NOMO-1 treated with dmso at 0.1 percent for 144 hours (cell line): ENCODE measurements around the gene PROSER2.
"Not testable (repeated sequence)": the region's sequence is repeated elsewhere in the genome, so short reads cannot be mapped to it uniquely, and the experiment has no call there.

Source experiments
- DNase-seq: peaks from one replicate; lab custom pipeline; 2025; ENCODE audit not compliant: unreplicated experiment; lab: John Stamatoyannopoulos, UW

The PROSER2 gene

DNA sequence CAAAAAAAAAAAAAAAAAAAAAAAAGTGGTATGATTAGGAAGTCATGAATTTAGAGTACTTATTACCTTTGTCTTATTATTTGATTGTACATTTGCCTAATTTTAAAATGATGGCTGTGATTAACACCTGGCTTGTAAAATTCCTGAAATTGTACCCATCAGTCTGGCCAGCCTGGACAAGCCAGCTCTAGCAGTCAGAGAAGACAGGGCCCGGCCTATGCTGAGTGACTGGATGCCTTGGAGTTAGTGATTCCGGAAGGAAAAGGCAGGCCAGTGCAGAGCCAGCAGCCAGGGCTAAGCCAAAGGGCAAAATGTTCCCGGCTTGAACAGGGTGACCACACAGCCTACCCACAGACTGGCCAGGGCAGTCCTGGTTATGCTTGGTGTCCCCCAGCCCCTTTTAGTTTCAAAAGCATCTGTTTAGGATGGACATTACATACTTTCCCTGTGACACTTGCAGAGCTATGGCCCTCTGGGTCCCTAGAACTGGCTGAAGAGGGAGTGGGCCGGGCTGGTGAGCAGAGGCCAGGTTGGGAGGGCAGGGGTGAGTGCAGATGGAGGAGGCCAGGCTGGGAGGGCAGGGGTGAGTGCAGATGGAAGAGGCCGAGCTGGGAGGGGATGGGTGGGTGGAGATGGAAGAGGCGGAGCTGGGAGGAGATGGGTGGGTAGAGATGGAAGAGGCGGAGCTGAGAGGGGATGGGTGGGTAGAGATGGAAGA is 61.7 kb downstream of the PROSER2 start:
- no peak for DNase-seq

DNA sequence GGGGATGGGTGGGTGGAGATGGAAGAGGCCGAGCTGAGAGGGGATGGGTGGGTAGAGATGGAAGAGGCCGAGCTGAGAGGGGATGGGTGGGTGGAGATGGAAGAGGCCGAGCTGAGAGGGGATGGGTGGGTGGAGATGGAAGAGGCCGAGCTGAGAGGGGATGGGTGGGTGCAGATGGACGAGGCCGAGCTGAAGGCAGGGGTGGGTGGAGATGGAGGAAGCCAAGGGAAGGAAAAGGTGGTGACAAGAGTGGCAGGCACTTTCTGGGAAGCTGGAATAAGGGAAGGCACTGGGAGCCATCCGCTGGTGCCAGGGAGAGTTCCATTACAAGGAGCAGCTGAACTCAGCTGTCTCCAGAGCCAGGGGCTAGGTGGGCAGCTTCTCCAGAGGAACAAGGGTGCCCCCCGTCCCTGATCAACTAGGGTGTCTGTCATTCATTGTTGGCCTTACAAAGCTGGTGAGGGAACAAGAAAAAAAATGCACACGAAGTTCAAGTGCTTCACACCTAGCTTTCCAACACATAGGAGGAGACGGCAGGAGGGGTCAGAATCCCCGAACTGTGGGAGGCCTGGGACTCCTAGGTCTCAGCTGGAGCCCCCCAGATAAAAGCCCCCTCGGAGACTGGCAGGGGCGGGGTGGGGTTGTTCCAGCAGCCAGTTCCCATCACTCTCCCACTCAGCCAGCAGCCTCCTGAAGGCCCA is 62.4 kb downstream of the PROSER2 start:
- DNase-seq, result no peak

DNA sequence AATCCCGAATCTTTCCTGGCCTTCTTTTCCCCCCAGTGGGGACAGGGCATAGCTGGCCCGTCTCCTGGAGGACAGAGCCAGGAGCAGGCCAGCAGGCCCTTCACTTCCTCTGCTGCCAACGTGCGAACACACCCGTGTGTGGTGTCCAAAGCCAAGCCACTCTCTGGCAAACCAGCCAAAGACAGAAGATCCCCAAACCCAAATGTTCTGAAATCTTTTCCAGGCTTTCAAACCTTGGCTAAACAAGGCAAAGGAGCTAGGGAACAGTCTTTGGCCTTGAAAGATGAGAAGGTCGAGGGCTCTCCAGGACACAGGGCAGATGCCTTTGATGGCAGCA is 63.0 kb downstream of the PROSER2 start:
- no peak for DNase-seq

DNA sequence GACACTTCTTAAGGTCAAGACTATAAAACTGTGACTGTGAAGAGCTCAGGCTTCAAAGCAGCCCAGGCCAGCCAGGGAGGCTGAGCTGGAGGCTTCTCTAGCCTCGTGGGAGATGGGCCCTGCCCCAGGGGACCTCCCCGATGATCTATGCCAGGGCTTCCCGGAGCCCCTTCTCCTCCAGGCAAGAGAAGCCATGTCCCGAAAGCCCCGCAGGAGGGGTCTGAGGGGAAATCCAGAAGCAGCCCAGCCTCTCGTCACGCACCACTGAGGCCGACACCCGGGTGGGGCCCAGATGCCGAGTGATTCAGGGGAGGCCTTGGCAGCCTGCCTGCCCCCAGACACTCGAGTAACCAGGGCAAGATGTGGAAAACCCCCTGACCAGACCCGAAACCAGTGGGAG is 63.7 kb downstream of the PROSER2 start:
- no peak for DNase-seq

DNA sequence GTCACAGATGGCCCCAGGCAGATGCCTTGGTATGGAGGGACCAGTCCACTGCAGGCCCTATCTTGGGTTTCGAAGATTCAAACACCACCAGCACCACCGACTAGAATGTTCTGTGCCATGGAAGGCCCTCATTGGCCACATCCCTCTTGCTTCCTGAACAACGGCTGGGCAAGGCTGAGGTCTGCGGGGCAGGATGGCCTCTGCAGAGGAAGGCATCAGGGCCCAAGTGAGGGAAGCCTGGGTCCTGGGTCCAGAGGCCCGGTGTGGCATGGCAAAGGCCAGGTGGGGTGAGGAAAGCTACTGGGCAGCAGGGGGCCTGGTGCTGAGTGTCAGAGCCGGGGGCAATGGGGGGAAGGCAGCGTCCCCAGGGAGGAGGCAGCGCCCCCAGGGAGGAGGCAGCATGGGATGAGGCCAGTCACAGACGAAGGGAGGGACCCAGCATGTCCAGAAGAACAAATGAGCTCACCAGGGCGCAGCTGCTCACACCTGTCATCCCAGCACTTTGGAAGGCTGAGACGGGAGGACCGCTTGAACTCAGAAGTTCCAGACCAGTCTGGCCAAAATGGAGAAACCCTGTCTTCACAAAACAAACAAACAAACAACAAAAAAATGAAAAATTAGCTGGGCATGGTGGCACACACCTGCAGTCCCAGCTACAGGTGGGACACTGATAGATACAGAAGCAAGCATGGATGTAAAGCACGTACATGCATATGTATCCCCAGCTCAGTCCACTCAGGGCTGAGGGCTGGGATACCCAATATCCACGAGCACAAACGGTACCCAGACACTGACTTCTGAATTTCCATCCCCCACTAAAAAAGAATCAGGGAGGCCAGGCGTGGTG is 64.4 kb downstream of the PROSER2 start:
- DNase-seq, result no peak

DNA sequence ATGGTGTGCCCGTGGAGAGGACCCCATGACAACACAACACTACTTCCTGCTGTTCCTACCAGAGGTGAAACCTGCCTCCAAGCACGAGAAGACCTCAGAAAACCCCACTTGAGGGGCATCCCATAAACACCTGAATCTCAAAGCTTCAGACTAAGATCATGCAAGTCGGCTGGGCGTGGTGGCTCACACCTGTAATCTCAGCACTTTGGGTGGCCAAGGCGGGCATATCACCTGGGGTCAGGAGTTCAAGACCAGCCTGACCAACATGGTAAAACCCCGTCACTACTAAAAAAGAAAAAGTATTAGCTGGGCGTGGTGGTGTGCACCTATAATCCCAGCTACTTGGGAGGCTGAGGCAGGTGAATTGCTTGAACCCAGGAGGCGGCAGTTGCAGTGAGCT is 66.1 kb downstream of the PROSER2 start:
- not testable (repeated sequence) for DNase-seq

DNA sequence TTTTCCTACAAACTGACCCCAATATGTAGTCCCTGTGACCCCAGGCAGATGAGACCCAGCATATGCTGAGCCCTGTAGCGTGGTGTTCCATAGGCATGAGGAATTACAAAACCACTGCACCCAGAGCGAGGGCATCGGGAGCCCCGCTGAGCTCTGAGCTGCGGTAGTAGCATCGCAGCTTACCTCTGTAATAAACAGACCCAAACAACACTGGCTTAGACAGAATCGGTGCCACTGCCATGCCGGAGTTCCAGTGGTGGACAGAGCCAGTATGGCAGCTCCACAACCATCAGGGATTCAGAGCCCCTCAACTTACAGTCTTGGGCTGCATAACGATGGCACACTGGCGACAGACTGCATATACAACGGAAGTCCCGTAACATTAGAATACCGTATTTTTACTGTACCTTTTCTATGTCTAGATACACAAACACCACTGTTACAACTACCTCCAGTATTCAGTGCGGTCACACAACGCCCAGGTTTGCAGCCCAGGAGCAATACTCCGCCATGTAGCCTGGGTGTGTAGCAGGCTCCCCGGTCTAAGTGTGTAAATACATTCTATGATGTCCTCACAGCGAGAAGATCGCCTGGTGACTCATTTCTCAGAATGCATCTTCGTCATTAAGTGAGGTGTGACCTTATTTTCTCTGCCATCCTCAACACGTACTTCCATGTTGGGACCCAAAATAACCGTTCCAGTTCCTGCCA is 68.8 kb downstream of the PROSER2 start:
- no peak for DNase-seq

DNA sequence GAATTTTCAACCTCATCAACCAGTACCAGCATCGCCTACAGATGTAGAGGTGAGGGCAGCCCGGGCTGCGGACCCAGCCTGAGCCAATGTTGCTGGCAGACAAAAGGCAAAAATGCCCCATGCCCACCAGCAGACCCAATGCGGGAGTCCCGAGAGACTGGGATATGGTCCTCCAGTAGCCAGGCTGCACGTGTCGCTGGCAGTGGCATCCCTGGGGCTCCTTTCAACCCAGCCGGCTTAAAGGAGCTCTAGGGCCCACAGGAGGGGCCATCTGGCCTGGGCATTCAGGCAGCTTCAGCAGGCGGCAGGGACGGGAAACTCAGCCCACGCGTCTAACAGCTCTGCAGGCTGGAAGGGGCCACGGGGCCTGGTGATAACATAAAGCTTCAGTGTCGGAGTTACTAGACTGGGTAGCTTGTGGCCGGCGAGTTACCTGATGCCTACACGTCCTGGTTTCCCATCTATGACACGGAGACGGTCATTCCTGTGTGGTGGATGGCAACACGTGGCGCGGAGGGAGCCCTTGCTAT is 70.7 kb downstream of the PROSER2 start:
- DNase-seq, result no peak

DNA sequence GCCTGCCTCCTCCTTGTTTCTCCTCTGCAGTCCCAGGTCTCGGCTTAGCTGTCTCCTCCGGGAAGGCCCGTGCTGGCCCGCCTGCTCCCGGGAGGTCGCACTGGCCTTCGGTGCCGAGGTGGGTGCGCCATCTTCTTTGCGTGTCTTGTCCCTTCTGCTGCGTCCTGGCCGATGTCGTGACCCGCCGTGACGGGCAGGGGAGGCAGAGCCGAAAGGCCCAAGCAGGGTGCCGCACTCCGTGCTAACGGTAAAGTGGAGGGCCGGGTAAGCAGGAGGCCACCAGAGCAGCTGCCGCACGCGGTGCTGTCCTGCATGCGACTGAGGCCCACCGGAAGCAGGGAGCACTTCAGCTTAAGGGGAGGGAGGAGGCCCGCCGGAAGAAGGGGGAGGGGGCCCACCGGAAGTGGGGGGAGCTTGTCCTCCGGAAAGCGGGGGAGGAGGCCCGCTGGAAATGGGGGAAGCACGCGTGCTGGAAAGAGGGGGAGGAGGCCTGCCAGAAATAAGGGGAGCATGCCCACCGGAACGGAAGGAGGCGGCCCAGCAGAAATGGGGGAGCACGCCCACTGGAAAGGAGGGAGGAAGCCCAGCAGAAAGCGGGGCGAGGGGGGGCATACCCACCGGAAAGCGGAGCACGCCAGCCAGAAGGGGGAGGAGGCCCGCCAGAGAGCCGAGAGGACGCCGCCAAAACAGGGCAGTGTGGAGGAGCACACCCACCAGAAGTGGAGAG is 71.4 kb downstream of the PROSER2 start:
- no peak for DNase-seq

DNA sequence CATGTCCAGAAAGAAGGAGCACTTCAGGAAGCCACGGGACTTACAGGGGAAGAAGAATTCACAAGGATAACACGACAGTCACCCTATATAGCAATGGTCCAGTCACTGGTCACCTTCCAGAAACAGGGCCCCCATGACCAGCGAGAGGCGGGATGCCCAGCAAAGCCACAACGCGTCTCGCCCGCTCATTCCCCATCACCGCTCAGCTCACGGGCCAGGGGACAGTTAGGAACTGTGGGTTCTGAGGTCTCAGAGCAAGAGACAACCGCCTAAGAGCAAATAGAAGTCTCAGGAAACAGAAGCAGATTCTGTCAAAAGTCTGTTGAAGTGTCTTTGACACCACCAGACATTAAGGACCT is 71.9 kb downstream of the PROSER2 start:
- DNase-seq, result no peak

DNA sequence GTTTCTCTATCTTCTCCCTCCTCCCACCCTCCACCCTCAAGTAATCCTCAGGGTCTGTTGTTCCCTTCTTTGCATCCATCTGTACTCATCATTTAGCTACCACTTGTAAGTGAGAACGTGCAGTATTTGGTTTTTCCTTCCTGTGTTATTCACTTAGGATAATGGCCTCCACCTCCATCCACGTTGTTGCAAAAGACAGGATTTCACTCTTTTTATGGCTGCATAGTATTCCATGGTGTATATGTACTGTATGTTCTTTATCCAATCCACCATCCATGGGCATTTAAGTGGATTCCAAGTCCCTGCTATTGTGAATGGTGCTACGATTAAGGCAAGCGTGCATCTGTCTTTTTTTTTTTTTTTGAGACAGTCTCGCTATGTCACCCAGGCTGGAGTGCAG is 72.4 kb downstream of the PROSER2 start:
- DNase-seq, result no peak

DNA sequence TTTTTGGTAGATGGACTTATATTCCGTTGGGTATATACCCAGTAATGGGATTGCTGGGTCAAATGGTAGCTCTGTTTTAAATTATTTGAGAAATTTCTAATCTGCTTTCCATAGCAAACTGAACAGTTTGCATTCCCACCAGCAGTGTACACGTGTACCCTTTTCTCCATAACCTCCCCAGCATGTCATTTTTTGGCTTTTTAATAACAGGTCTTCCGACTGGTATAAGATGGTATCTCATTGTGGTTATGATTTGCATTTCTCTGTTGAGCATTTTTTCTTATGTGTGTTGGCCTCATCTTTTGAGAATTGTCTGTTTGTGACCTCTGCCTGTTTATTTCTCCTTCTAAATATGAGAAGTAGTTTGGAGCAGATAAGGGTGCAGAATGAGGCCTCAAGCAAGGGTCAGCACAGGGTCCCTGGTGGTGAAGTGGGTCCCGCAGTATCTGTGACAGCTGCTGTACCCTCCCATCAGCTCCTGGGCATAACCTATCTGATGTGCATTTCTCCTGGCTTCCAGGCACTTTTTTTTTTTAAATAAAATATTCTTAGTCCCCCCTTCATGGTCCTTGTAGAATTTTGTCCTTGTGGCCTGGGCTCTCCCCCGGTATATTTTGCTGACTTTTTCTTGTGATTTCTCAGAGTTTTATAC is 73.5 kb downstream of the PROSER2 start:
- no peak for DNase-seq

DNA sequence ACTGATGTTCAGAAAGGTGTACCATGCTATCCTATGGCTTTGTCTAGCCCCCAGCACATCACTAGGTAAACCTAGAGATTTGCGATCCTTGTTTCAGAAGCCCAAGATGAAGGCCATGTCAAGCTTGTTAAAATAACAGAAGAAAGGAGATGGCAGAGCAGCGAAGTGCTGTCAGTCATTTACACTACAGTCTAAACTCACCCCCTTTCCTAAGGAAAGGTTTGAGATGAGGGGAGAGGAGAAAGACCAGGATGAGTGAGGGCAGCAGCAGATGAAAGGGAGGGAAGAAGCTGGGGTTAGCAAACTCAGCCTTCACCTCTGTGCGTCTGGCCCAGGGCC is 74.8 kb downstream of the PROSER2 start:
- no peak for DNase-seq

DNA sequence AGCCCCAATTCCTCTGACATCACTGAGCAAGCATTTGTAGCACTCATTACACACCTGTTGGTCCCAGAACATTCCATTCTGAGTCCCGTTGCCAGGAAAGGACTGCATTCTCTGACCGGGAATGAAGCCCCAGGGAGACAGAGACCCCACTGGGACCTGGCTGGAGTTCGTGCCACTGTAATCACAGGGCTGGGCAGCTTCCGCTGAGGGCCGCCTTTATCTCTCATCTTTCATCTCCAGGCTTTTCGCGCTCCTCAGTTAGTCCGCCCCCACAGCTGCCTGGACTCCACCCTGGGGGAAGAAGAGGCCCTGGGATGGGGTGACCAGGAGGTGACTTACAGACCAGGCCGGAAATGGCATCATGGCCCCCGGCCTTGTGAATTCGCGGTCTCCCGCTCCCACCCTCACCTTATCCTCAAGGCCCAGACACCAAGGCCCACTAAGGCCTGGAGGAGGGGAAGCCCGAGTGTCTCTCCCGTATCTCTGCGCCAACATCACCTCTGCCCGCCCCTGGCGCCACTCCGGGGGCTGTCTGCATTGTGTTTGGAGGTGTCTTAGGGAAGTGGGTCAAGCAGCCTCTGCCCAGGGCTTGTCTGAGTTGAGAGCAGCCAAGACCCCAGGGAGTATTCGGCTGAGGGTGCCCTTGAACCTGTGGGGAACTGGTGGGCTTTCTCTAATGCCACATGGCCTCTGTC is 75.4 kb downstream of the PROSER2 start:
- no peak for DNase-seq

DNA sequence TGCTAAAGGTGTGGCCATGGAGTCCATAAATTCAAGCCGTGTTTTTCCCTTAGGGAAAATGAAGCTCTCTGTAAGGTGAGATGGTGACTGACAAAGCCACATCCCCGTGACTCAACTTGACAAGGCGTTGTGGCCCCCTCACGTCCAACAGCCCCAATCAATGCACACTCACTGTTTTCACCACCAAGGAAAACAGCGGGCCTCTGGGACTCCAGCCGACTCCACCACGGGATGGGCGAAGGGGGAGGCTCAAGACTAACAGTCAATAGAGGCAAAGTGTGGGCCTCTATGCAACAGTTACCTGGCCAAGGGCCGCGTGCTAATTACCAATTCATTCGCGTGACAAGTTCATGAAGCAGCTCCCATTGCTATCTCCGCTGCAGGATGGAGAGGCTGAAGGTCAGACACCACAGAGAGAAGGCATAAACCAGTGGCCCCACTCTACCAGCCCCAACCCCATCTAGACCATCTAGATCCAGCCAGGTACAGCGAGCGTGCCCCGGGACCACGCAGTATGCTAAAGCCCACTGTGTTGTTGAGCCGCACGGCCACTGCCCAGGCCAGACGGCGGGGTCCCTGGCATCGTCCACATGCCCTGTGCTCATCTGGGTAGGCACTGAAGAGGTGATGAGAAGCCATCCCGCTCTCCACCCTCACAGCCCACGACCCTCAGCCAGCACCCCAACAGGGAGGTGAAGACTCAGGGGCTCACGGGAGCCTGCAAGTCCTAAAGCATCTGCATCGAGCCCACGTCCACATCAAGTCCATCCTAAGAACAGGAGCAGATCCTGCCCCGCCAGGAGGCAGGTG is 76.1 kb downstream of the PROSER2 start:
- no peak for DNase-seq

DNA sequence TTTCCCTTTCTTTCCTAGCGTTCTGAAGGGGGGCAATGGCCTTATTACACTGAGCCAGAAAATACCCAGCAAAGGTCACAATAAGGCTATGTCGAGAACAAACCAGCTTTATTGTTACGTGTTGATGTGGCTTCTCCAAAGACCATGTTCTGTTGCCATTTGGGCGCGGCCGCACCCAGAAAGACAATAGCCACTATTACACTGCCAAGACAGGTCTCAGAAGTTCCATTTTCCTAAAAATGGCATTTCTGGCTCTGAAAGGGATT is 77.8 kb downstream of the PROSER2 start:
- no peak for DNase-seq

DNA sequence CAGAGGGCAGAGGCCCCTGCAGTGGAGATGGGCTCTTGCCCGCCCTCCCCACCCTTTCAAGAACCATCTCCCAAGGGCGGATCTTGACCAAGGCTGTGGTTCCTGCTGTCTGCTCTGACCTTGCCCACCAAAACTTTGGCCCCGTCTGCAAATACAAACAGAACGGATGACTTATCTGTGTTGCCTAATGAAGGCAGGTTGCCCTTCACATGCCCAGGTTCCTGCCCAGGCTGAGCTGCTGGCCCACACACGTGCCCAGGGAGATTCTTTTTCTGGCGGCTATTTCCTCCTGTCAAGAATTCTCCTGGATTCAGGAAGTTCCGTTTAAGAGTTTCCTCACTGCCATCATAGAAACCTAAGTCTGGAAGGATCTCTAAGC is 78.3 kb downstream of the PROSER2 start:
- DNase-seq, result no peak

DNA sequence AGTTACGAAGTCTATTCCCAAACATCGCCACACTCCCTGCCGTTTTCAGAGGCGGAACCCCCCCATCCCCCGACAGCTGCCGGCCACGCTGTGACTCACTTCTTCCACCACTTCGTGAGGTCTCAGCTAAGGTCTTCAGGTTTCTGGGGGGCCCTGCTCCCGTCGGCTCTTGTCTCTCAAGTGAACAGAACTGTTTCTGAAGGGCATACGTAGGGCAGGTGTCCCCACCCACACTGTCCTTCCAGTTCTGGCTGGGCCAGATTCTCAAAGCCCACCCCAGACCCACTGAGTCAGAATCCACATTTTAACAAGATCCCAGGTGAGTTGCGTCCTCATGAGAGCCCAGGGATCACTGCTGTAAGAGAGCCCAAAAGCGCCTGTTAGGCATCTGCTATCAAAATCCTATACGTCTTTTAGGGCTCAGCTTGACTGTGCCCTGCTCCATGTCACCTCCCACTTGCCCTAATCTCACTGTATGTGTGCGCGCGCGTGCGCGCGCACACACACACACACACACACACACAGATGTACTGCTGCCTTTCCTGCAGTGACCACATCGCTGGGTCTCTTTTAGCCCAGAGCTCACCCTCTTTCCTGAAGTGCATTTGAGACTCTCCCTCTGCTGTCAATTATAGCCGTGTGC is 78.8 kb downstream of the PROSER2 start:
- no peak for DNase-seq

DNA sequence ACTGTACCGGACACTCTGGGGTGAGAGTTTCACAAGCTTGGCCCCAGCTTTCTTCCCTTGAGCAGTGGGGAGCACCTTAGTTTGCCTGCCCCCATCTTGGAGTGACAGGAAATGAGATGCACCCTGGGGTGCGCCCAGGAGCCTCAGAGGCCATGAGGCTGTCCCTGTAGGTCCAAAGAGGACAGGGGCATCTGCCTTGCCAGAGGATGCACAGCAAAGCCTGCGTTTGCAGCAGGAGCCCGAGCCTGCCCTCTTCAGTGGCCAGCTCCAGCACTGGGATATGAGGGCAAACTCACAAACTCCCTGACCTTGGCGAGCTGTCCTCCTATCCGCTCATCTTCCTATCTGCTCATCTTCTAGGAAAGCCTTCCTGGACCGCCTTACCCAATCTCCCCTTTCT is 79.5 kb downstream of the PROSER2 start:
- no peak for DNase-seq
